HG03520 (cell line): Measurements from ENCODE around the gene FHOD1.

Source experiments
- ATAC-seq: cut with Tn5 transposase; IDR thresholded peaks from one replicate; pipeline ENCODE4 v1.9.1; 2021; ENCODE audit warnings: mild to moderate bottlenecking, moderate library complexity; ENCODE audit not compliant: unreplicated experiment

Gene FHOD1

DNA sequence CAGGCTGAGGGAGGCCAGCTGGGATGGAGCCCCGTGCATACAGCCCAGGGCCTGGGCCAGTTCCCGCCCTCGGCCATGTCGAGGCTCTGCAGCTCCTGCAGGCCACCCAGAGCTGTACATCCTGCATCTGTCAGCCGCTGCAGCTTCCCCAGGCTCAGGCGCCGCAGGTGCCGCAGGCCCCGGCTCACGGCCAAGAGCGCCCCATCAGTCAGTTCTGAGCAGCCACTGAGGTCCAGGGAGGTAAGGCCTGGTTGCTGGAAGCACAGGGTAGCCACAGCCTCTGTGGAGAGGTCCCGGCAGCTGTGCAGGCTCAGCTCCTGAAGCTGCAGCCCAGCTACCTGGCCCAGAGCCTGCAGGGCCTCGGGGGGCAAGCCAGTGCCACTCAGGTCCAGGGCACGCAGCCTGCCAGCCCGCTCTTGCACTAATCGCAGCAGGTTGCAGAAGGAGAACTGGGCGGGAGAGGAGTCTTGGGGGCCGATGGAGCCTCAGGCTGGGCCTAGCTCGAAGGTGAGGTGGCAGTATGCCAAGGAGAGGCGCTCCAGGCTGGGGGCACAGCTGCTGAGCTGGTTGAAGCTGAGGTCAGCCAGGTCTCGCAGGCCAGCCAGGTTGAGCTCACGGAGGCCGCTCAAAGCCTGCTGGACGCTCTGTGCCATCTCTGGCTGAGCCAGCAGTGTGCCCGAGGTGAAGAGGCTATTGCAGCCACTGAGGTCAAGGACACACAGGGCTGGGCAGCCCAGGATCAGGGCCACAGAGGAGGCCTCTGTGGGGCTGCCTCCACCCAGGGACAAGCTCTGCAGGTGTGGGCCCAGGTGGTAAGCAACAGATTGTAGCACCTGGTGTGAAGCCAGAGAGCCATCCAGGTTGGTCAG is 37.0 kb downstream of the FHOD1 start:
- ATAC-seq, result no peak

DNA sequence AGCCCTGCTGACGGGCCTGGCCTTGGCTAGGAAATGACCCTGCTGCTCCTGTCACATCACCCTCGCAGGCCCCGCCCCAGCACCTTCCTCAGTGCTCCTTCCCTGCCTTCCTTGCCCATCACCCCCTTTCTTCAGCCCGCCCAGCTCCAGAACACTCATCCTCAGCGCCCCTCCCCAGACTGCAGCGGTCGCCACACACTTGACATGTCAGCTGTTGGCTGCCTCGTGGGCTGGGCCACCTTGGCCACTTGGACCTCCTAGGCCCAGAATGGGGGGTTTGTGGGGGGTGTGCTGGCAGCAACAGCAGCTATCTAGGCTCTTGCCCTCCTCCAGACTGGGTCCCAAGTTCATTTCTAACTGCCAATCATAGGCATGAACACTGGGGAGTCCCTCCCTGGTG is 37.7 kb downstream of the FHOD1 start:
- no peak for ATAC-seq

GRCh38 chr16:67208154-67208896 is 39.0 kb downstream of the FHOD1 start:
- ATAC-seq, result no peak

GRCh38 chr16:67207249-67208091 is 39.8 kb downstream of the FHOD1 start:
- ATAC-seq, result no peak

GRCh38 chr16:67206838-67207248 is 40.4 kb downstream of the FHOD1 start:
- ATAC-seq, result no peak

DNA sequence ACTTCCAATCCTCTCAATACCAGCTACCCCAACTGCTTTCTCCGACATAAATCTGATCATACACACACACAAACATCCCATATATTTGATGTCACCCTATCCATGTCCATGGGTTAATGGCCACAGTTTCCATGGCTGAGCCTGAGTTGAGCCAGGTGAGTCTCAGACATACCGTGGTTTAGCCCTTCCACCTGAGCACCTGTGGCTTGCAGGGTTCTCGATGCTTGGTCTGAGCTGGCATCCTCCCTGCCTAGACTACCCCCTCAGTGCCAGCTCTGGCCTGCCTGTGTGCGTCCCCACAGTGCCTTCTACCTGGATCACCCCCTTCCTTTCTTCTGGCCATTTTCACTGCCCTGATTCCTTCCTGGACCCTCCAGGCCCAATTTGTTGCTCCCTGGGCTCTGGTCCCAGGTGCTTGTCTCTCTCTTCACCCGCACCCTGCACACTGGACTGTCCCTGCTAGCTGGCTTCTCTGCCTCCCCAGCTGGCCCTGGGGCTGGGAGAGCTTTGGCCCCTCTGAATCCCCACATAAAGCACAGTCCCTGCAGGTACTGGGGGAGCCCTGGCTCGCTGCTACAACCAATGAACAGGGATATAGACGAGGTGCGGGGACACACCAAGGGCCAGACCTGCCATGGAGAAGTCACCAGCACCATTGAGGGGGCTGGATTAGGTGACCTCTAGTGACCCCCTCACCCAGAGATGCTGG is 41.0 kb downstream of the FHOD1 start:
- no peak for ATAC-seq

- ATAC-seq, result no peak
Observed at GRCh38 chr16:67204076-67204475, 43.2 kb downstream of the FHOD1 start.

- ATAC-seq, result no peak
Observed at GRCh38 chr16:67202956-67203493, 44.3 kb downstream of the FHOD1 start.

DNA sequence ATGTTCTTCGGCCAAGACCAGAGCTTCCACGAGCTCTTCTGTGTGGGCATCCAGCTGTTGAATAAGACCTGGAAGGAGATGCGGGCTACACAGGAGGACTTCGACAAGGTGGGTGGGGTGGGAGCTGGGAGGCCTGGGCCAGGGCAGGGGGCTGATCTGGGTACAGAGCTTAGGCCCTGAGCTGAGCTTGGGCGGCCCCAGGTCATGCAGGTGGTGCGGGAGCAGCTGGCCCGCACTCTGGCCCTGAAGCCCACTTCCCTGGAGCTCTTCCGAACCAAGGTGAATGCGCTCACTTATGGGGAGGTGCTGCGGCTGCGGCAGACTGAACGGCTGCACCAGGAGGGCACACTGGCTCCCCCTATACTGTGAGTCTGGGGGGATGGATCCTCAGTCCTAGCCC is 44.9 kb downstream of the FHOD1 start:
- ATAC-seq, result no peak

DNA sequence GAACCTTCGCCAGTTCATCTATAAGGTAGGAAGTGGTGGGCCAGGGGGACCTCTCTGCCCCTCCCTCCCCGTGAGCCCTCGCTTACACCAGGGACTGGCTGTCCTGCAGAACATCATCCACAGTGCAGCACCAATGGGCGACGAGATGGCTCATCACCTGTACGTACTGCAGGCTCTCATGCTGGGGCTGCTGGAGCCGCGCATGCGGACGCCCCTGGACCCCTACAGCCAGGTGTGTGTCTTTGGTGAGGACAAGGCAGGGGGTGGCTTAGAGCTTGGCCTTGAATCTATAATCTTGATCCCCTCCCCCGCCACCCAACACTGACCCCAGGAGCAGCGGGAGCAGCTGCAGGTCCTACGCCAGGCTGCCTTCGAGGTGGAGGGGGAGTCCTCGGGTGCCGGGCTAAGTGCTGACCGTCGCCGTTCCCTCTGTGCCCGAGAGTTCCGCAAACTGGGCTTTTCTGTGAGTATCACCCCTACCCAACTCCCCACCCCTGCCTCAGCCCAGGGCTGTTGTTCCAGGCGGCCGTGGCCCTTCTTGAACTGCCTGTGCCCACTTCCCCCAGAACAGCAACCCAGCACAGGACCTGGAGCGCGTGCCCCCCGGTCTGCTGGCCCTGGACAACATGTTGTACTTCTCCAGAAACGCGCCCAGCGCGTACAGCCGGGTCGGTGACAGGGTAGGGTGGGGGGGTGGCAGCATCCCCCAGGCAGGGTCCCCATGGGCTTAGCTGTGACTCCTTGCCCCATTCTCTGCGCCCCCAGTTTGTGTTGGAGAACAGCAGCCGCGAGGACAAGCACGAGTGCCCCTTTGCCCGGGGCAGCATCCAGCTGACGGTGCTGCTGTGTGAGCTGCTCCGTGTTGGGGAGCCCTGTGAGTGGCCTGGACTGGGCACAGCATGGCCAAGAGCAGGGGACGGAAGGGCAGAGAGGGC is 45.6 kb downstream of the FHOD1 start:
- no peak for ATAC-seq

DNA sequence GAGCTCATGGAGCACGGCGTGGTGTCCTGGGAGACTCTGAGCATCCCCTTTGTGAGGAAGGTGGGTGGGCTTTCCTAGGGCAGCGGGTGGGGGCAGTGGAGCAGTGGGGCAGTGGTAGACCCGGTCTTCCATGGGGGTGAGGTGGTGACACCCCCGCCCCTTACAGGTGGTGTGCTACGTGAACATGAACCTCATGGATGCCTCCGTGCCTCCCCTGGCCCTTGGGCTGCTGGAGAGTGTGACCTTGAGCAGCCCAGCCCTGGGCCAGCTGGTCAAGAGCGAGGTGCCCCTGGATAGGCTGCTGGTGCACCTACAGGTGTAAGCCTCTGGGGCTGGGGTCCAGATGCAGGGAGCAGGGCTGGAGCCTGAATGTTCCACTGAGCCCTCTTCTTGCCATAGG is 46.8 kb downstream of the FHOD1 start:
- no peak for ATAC-seq

DNA sequence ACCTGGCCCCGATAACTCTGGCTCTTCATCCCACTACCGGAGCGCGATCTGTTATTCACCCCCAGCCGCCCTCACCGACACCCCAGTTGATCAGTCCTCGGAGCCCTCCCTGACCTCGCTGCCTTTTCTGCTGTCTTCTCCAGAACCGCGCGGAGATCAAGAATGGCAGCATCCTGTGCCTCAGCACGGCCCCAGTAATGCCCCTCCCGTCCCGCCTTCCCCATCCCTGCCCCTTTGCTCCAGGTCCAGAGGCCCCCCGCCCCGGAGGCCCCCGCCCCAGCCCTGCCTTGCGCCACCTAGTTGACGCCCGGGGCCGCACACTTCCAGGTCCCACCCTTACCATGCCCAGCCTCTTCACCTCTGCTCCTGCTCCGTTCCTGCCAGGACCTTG is 47.5 kb downstream of the FHOD1 start:
- no peak for ATAC-seq

GRCh38 chr16:67199011-67199807 is 48.1 kb downstream of the FHOD1 start, which contains the start of gene ELMO3:
TSS of gene ELMO3 (plus strand) at chr16:67199131. CDS start at chr16:67199327, 196 bp downstream.
- no peak for ATAC-seq

- no peak for ATAC-seq
Observed at GRCh38 chr16:67198238-67198734, 49.0 kb downstream of the FHOD1 start.

DNA sequence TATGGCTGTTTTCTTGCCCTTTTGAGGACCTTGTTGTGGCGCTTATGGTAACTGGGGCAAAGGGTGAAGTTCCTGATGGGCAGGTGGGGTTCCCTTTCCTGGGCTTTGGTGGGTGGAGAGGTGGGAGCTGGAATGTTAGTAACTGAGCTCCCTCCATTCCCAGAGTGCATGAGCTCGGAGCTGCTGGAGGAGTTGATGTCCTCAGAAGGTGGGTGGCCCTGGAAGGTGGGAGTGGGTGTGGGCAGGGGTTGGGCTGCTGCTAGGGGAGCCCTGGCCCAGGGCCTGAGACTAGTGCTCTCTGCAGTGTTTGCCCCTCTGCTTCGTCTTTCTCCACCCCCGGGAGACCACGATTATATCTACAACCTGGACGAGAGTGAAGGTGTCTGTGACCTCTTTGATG is 49.6 kb downstream of the FHOD1 start:
- no peak for ATAC-seq

DNA sequence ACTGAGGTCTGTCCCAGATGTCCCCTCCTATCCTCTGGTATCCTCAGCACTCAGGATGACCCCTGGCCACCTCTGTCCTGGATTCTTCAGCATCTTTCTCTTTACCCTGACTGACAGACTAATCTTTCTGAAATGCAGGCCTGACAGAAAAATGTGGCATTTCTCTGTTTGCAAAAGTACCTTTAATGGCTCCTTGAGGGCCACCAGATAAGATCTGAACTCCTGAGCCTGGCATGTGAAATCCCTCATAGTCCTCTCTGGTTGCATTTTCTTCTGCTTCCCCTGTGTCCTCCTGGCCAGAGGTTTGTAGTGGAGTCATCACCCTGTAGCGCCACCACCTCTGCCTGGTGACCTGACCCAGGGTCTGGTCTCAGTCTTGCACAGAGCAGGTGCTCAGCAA is 50.4 kb downstream of the FHOD1 start:
- no peak for ATAC-seq

- ATAC-seq, result no peak
Observed at GRCh38 chr16:67195676-67196075, 51.6 kb downstream of the FHOD1 start.

DNA sequence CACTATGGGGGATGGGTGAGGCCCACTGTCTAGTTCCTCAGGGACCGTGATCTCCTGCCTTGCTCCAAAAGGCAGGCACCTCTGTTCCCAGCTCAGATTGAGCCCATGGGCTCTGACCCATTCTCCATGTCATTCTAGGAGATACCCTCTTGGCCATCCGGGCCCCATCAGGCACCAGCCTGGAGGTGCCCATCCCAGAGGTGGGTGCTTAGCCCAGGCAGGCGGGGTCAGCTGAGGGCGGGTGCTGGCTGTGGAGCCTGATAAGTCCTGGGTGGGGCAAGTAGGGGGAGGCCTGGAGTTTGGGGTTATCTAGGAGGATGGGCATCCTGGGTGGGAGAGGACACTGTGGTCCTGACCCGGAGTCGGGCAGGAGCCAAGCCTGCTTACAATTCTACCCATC is 53.0 kb downstream of the FHOD1 start:
- no peak for ATAC-seq
